Caco-2 (cell line): ENCODE results near the gene SLC12A9. TPM values are rescaled to one million over a fixed set of nuclear protein-coding genes. Genes with fewer than 3 reads are reported as not detected.
A peak's percentile ranks its signal among the peaks of the same experiment; 100 is the strongest.

Experiments used
- BruUV-seq: library from RNA; stranded (reverse); fragments of 400-500 nt; replicated peaks from 2 replicates; lab custom pipeline; 2021; lab: Mats Ljungman, UMichigan
- CTCF ChIA-PET: fragments of 300-600 bp; sonication (Branson Sonifier 250); formaldehyde crosslinking; loops from one replicate; lab custom pipeline; 2022; ENCODE audit warnings: antibody characterized with exemption; lab: Charles Lee
- POLR2A ChIA-PET: fragments of 300-600 bp; sonication (Branson Sonifier 250); formaldehyde crosslinking; loops from one replicate; lab custom pipeline; 2022; ENCODE audit warnings: antibody characterized with exemption; lab: Charles Lee
- DNase-seq, 2 experiments: peaks; one replicate each; pipeline versions ENCODE4 v3.0.0 to v3.0.0-alpha.2; 2020 to 2022
- H3K27me3 ChIP-seq: replicated peaks from 2 replicates; pipeline ENCODE4 v1.6.0; 2011; ENCODE audit warnings: low read length; ENCODE audit not compliant: control insufficient read depth, insufficient read depth
- H3K36me3 ChIP-seq: 2 replicates; pipeline ENCODE4 v1.5.1; 2011; ENCODE audit warnings: low read length; ENCODE audit not compliant: control insufficient read depth, insufficient read depth
- H3K4me1 ChIP-seq: fragments of 250-450 bp; sonication (Bioruptor Pico); 2 replicates; pipeline ENCODE4 v1.5.1; 2020; ENCODE audit warnings: mild to moderate bottlenecking
- H3K4me3 ChIP-seq: 2 replicates; pipeline ENCODE4 v1.5.1; 2011; ENCODE audit warnings: low read depth, mild to moderate bottlenecking, control low read depth, low read length
- H3K9me3 ChIP-seq: fragments of 250-450 bp; sonication (Bioruptor Pico); 2 replicates; pipeline ENCODE4 v1.5.1; 2020; ENCODE audit warnings: mild to moderate bottlenecking, moderate library complexity
- H3K27ac Mint-ChIP-seq: one replicate; pipeline ENCODE4 v1.8.0; 2022; ENCODE audit warnings: mixed read lengths; ENCODE audit not compliant: unreplicated experiment
- H3K27me3 Mint-ChIP-seq: one replicate; pipeline ENCODE4 v1.8.0; 2022; ENCODE audit warnings: mixed read lengths; ENCODE audit not compliant: insufficient read depth, unreplicated experiment
- H3K36me3 Mint-ChIP-seq: one replicate; pipeline ENCODE4 v1.8.0; 2022; ENCODE audit warnings: mild to moderate bottlenecking, mixed read lengths; ENCODE audit not compliant: insufficient read depth, unreplicated experiment
- H3K4me1 Mint-ChIP-seq: one replicate; pipeline ENCODE4 v1.8.0; 2022; ENCODE audit warnings: low read depth, mixed read lengths; ENCODE audit not compliant: unreplicated experiment
- H3K4me3 Mint-ChIP-seq: one replicate; pipeline ENCODE4 v1.8.0; 2022; ENCODE audit warnings: mild to moderate bottlenecking, moderate library complexity, mixed read lengths; ENCODE audit not compliant: unreplicated experiment
- H3K9me3 Mint-ChIP-seq: one replicate; pipeline ENCODE4 v1.8.0; 2022; ENCODE audit warnings: mixed read lengths; ENCODE audit not compliant: unreplicated experiment
- intact Hi-C: fragments of 100-400 bp; cut with micrococcal nuclease; formaldehyde crosslinking; loops from one replicate; pipeline ENCODE4 v1.10.0; 2022; ENCODE audit not compliant: unreplicated experiment
- total RNA-seq: library from RNA; stranded (reverse); gene quantifications from 2 replicates; pipeline ENCODE4 v1.2.3, GENCODE V29; 2022
- TF ChIP-seq, protein P1 (sequence below), 2 experiments: fragments of 200-600 bp in 1 of 2; IDR thresholded peaks; 1 replicate in 1 of 2; 2 replicates in 1 of 2; pipeline versions ENCODE4 v1.5.1 to v1.8.0; 2011 to 2022; ENCODE audit warnings: antibody characterized with exemption in 1 of 2, control low read depth in 1 of 2, inconsistent platforms in 1 of 2, low read depth in 1 of 2, low read length in 1 of 2, mild to moderate bottlenecking in 1 of 2, moderate library complexity in 1 of 2; ENCODE audit not compliant: insufficient read depth in 1 of 2, severe bottlenecking in 1 of 2, unreplicated experiment in 1 of 2

Gene SLC12A9
- total RNA-seq, 1 experiment from 2014 or later = 60.7 TPM

DNA sequence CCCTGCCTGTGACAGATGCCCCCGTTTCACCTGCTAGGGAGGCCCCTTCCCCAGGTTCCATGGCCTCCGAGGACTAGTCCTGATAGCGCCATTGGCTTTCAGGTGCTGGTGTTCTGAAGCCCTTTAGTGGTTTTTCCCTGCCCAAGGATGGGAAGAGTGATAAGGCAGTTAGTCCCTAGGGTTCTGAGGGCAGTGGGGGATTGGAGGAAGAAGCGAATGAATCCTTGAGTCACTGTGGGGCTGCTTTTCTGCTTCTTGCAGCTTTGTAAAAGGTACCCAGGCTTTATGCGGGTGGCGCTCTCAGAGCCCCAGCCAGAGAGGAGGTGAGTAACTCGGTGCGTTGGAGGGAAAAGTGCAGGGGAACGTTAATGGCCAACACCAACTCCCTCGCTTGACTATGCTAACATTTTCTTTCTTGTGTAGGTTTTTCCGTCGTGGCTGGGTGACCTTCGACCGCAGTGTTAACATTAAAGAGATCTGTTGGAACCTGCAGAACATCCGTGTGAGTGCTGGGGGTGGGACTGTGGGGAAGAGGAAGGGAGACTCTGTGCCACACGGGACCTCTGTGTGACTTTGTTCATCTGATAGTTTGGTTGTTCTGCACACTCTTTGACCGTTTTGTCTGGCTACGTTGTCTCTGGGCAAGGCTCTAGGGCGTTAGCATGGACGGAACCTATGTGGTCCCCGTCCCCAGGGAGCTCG, 33.1 kb downstream of the SLC12A9 start:
- no peaks in the 10 kb centered on the region for H3K9me3 Mint-ChIP-seq
- no peaks in the 10 kb centered on the region for H3K27me3 Mint-ChIP-seq
- TF ChIP-seq, protein P1, sequence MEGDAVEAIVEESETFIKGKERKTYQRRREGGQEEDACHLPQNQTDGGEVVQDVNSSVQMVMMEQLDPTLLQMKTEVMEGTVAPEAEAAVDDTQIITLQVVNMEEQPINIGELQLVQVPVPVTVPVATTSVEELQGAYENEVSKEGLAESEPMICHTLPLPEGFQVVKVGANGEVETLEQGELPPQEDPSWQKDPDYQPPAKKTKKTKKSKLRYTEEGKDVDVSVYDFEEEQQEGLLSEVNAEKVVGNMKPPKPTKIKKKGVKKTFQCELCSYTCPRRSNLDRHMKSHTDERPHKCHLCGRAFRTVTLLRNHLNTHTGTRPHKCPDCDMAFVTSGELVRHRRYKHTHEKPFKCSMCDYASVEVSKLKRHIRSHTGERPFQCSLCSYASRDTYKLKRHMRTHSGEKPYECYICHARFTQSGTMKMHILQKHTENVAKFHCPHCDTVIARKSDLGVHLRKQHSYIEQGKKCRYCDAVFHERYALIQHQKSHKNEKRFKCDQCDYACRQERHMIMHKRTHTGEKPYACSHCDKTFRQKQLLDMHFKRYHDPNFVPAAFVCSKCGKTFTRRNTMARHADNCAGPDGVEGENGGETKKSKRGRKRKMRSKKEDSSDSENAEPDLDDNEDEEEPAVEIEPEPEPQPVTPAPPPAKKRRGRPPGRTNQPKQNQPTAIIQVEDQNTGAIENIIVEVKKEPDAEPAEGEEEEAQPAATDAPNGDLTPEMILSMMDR (IDR thresholded peaks at IDR 0.05; ENCODE audit: insufficient read depth in 1 of 2, low read depth in 1 of 2, low read length in 1 of 2, severe bottlenecking in 1 of 2, unreplicated experiment in 1 of 2) = no peak
- H3K27me3 ChIP-seq = no peaks in the 10 kb centered on the region
- H3K9me3 ChIP-seq = no peaks in the 10 kb centered on the region
- H3K4me3 ChIP-seq = no peak overlapping the region
- H3K36me3 ChIP-seq = peaks cover 6% of the 10 kb centered on the region
- CTCF ChIA-PET = no interaction called here
- intact Hi-C loops = no loop called here
- DNase-seq = no peak
- POLR2A ChIA-PET = no interaction called here
- peaks cover 48% of the 10 kb centered on the region for H3K4me1 Mint-ChIP-seq
- H3K4me3 Mint-ChIP-seq = no peak overlapping the region
- H3K36me3 Mint-ChIP-seq = peaks cover 99% of the 10 kb centered on the region
- peaks cover 12% of the 10 kb centered on the region for H3K4me1 ChIP-seq
- peak overlapping the region; percentile 31 for H3K27ac Mint-ChIP-seq
- BruUV-seq = no TSS peak

DNA sequence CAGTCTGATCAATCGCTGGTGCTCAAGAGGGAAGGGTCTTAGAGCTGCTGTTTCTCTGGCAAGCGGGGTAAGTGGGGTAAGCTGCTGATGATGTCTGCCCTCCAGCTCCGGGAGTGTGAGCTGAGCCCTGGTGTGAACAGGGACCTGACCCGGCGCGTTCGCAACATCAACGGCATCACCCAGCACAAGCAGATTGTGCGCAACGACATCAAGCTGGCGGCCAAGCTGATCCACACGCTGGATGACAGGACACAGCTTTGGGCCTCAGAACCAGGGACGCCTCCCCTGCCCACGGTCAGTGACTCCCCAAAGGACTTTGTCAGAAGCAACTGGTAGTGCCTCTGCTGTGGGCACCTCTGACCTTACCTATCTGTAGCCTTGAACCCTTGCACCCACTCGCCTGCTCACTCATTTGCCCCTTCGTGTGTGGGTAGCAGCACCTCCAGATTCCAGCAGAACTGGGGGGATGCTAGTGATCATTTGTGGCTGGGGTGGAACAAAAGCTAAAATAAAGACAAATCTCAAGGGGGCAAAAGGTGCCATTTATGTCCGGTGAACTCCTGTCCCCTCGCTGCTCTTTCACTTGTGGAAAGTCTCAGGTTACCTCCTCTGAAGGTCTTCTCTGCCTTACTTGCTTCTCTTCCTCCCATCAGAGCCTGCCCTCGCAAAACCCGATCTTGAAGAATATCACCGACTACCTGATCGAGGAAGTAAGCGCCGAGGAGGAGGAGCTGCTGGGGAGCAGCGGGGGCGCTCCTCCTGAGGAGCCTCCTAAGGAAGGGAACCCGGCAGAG, 33.8 kb downstream of the SLC12A9 start:
- Mint-ChIP-seq H3K4me3 (no peak overlapping the region), H3K9me3 (no peaks in the 10 kb centered on the region), H3K36me3 (peaks cover 91% of the 10 kb centered on the region), H3K4me1 (peaks cover 56% of the 10 kb centered on the region), H3K27me3 (no peaks in the 10 kb centered on the region), H3K27ac (peak overlapping the region; percentile 31)
- DNase-seq = no peak
- peaks cover 6% of the 10 kb centered on the region for H3K36me3 ChIP-seq
- H3K4me1 ChIP-seq = peaks cover 20% of the 10 kb centered on the region
- TF ChIP-seq, protein P1 (IDR thresholded peaks at IDR 0.05; ENCODE audit: insufficient read depth in 1 of 2, low read depth in 1 of 2, low read length in 1 of 2, severe bottlenecking in 1 of 2, unreplicated experiment in 1 of 2) = no peak
- no peaks in the 10 kb centered on the region for H3K9me3 ChIP-seq
- no TSS peak for BruUV-seq
- POLR2A ChIA-PET = interaction anchor here (0.5 to 1.6 kb wide), 2 partner anchors 11 to 747 kb away, joined by 3 to 18 read pairs; partner anchors contain the start of gene SRRT
- no peak overlapping the region for H3K4me3 ChIP-seq
- no peaks in the 10 kb centered on the region for H3K27me3 ChIP-seq
- CTCF ChIA-PET = no interaction called here
- intact Hi-C loops = no loop called here

DNA sequence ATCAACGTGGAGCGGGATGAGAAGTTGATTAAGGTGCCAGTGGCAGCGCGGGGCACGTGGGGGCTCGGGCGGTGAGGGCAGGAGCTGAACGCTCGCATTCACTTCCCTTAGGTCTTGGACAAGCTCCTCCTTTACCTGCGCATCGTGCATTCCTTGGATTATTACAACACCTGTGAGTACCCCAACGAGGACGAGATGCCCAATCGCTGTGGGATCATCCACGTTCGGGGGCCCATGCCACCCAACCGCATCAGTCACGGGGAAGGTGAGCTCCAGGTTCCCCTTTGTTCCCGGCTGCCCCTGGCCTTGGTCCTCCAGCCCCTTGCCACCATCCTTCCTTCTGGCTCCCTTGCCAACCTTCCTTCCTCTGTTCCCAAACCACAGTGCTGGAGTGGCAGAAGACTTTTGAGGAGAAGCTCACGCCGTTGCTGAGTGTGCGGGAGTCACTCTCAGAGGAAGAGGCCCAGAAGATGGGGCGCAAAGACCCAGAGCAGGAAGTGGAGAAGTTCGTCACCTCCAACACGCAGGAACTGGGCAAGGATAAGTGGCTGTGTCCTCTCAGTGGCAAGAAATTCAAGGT, 34.5 kb downstream of the SLC12A9 start:
- no peak for DNase-seq
- Histone ChIP-seq H3K27me3 (no peaks in the 10 kb centered on the region), H3K36me3 (peaks cover 5% of the 10 kb centered on the region), H3K4me1 (peaks cover 21% of the 10 kb centered on the region), H3K9me3 (no peaks in the 10 kb centered on the region), H3K4me3 (no peak overlapping the region)
- H3K27me3 Mint-ChIP-seq = no peaks in the 10 kb centered on the region
- peak overlapping the region; percentile 68 for H3K27ac Mint-ChIP-seq
- H3K4me3 Mint-ChIP-seq = peak overlapping the region; percentile 88
- TF ChIP-seq, protein P1 (IDR thresholded peaks at IDR 0.05; ENCODE audit: insufficient read depth in 1 of 2, low read depth in 1 of 2, low read length in 1 of 2, severe bottlenecking in 1 of 2, unreplicated experiment in 1 of 2) = no peak
- H3K4me1 Mint-ChIP-seq = peaks cover 63% of the 10 kb centered on the region
- intact Hi-C loops = no loop called here
- peaks cover 84% of the 10 kb centered on the region for H3K36me3 Mint-ChIP-seq
- POLR2A ChIA-PET = interaction anchor here (0.5 to 1.6 kb wide), 3 partner anchors 12 to 748 kb away, joined by 3 to 18 read pairs (median 3); partner anchors contain the start of genes POP7 and SRRT
- no TSS peak for BruUV-seq
- no peaks in the 10 kb centered on the region for H3K9me3 Mint-ChIP-seq
- CTCF ChIA-PET = no interaction called here
